NB4 (cell line): Measurements from ENCODE around the gene RPS19BP1.

ENCODE experiments used
- MYC ChIP-seq: IDR thresholded peaks from 2 replicates; pipeline ENCODE4 v1.6.1; 2011; ENCODE audit warnings: low read depth, low read length
- POLR2A ChIP-seq: IDR thresholded peaks from 2 replicates; pipeline ENCODE4 v1.6.1; 2011; ENCODE audit warnings: mild to moderate bottlenecking; ENCODE audit not compliant: insufficient read length; ENCODE audit errors: extremely low read depth
- TF ChIP-seq, protein P1 (sequence below): IDR thresholded peaks from one replicate; pipeline ENCODE4 v1.5.1; 2012; ENCODE audit warnings: low read depth, low read length
- TF ChIP-seq, protein P2 (sequence below): IDR thresholded peaks from 2 replicates; pipeline ENCODE4 v1.6.1; 2011; ENCODE audit warnings: low read depth, low read length

DNA sequence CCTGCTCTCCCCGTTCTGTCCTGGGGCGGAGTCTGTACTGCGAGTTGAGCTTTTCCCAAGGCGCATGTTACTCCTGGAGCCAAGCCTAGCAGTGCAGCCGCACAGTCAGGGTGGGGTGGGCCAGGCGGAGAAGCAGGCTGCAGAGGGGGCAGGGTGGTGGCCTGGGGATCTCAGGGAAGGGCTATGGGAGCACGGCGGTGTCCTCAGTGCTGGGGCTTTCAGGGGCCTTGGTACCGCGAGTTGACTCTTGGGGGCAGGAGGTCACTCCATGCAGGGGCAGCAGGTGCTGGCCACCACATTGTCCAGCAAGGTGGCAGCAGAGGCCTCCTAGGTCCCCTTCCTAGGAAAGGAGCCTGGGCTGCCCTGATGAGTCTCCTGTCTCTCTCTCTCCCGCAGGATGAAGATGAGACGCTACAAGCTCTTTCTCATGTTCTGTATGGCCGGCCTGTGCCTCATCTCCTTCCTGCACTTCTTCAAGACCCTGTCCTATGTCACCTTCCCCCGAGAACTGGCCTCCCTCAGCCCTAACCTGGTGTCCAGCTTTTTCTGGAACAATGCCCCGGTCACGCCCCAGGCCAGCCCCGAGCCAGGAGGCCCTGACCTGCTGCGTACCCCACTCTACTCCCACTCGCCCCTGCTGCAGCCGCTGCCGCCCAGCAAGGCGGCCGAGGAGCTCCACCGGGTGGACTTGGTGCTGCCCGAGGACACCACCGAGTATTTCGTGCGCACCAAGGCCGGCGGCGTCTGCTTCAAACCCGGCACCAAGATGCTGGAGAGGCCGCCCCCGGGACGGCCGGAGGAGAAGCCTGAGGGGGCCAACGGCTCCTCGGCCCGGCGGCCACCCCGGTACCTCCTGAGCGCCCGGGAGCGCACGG is 45.4 kb downstream of the RPS19BP1 start:
- TF ChIP-seq, protein P1, sequence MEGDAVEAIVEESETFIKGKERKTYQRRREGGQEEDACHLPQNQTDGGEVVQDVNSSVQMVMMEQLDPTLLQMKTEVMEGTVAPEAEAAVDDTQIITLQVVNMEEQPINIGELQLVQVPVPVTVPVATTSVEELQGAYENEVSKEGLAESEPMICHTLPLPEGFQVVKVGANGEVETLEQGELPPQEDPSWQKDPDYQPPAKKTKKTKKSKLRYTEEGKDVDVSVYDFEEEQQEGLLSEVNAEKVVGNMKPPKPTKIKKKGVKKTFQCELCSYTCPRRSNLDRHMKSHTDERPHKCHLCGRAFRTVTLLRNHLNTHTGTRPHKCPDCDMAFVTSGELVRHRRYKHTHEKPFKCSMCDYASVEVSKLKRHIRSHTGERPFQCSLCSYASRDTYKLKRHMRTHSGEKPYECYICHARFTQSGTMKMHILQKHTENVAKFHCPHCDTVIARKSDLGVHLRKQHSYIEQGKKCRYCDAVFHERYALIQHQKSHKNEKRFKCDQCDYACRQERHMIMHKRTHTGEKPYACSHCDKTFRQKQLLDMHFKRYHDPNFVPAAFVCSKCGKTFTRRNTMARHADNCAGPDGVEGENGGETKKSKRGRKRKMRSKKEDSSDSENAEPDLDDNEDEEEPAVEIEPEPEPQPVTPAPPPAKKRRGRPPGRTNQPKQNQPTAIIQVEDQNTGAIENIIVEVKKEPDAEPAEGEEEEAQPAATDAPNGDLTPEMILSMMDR, result no peak
- TF ChIP-seq POLR2A (no peak), MYC (no peak)
- TF ChIP-seq, protein P2, sequence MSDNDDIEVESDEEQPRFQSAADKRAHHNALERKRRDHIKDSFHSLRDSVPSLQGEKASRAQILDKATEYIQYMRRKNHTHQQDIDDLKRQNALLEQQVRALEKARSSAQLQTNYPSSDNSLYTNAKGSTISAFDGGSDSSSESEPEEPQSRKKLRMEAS, result no peak
